Activated CD4-positive, alpha-beta T cell treated with anti-CD3 and anti-CD28 coated beads, Interleukin-2, amount 10 ng/mL, durations not matched to agents 7 days and 5 days (primary cell): ENCODE results near the gene KRTAP5-3. TPM values are rescaled to one million over a fixed set of nuclear protein-coding genes. Genes with fewer than 3 reads are reported as not detected.

Source experiments
- total RNA-seq, 2 experiments: library from RNA; stranded (reverse); gene quantifications; one replicate each; pipeline ENCODE4 v1.2.3, GENCODE V29; 2021

KRTAP5-3 gene
- total RNA-seq, 2 experiments from 2014 or later: not detected

Other genes with a start within 250 kb of the KRTAP5-3 start
- not detected for gene BRSK2, start 218.5 kb downstream of the KRTAP5-3 start, total RNA-seq
- gene MOB2, start 121.7 kb downstream of the KRTAP5-3 start, total RNA-seq: 10 to 100 TPM; 45.1 to 45.4 TPM
- gene DUSP8, start 36.2 kb downstream of the KRTAP5-3 start, total RNA-seq: under 1 TPM; 0.22 to 0.23 TPM
- gene KRTAP5-1, start 23.2 kb downstream of the KRTAP5-3 start, total RNA-seq: not detected
- not detected for gene KRTAP5-2, start 10.2 kb downstream of the KRTAP5-3 start, total RNA-seq
- not detected for gene KRTAP5-4, start 13.7 kb upstream of the KRTAP5-3 start, total RNA-seq
- gene KRTAP5-5, start 21.3 kb upstream of the KRTAP5-3 start, total RNA-seq: not detected
- gene KRTAP5-6, start 88.7 kb upstream of the KRTAP5-3 start, total RNA-seq: not detected
- gene IFITM10, start 142.1 kb upstream of the KRTAP5-3 start, total RNA-seq: 1 to 10 TPM in 1 of 2 experiments, under 1 TPM in 1; 0.96 to 1.3 TPM
- 100 to 1,000 TPM; 140 to 154 TPM for gene CTSD, start 155.5 kb upstream of the KRTAP5-3 start, total RNA-seq
- gene SYT8, start 226.5 kb upstream of the KRTAP5-3 start, total RNA-seq: not detected
- not detected for gene TNNI2, start 230.5 kb upstream of the KRTAP5-3 start, total RNA-seq
- gene LSP1, start 244.6 kb upstream of the KRTAP5-3 start, total RNA-seq: 100 to 1,000 TPM; 668 to 687 TPM